H1 (cell line): Measurements from ENCODE around the gene LGALS3. TPM values are rescaled to one million over a fixed set of nuclear protein-coding genes. Genes with fewer than 3 reads are reported as not detected.

Source experiments
- CTCF ChIA-PET: fragments of 300-600 bp; sonication (Branson Sonifier 250); formaldehyde crosslinking; loops from one replicate; lab custom pipeline; 2021; ENCODE audit not compliant: partially characterized antibody; lab: Charles Lee
- POLR2A ChIA-PET: fragments of 300-600 bp; sonication (Branson Sonifier 250); formaldehyde crosslinking; loops from one replicate; lab custom pipeline; 2021; ENCODE audit warnings: inconsistent platforms; ENCODE audit not compliant: partially characterized antibody; lab: Charles Lee
- DNase-seq, 2 experiments: peaks; one replicate each; pipeline versions ENCODE4 v3.0.0 to v3.0.0-alpha.2; 2010 to 2022; ENCODE audit warnings: low spot score in 2 of 2, low read depth in 1 of 2, mixed read lengths in 1 of 2
- FAIRE-seq: peaks from 2 replicates; lab custom pipeline; 2011; peaks lifted over from hg19 to GRCh38; lab: Jason Lieb, UNC
- H2AFZ ChIP-seq: 2 replicates; pipeline ENCODE4 v1.8.1; 2012; ENCODE audit warnings: low read length, inconsistent platforms
- H2AK5ac ChIP-seq: 2 replicates; pipeline ENCODE4 v1.6.1; 2013; ENCODE audit warnings: low read depth, low read length
- H2BK120ac ChIP-seq: replicated peaks from 2 replicates; pipeline ENCODE3; 2013; ENCODE audit warnings: low read depth, low read length, inconsistent platforms
- H2BK12ac ChIP-seq: 2 replicates; pipeline ENCODE4 v1.6.1; 2013; ENCODE audit warnings: low read depth, low read length
- H2BK15ac ChIP-seq: 2 replicates; pipeline ENCODE4 v1.6.1; 2013; ENCODE audit warnings: low read length
- H2BK20ac ChIP-seq: 2 replicates; pipeline ENCODE4 v1.6.1; 2013; ENCODE audit warnings: low read length
- H2BK5ac ChIP-seq: 2 replicates; pipeline ENCODE4 v1.6.1; 2013; ENCODE audit warnings: low read depth, low read length
- H3K14ac ChIP-seq: 2 replicates; pipeline ENCODE4 v1.6.1; 2013; ENCODE audit warnings: inconsistent platforms; ENCODE audit not compliant: insufficient read length
- H3K18ac ChIP-seq: 2 replicates; pipeline ENCODE4 v1.6.1; 2013; ENCODE audit warnings: low read length; ENCODE audit errors: extremely low read depth
- H3K23ac ChIP-seq: 2 replicates; pipeline ENCODE4 v1.6.1; 2013; ENCODE audit warnings: inconsistent platforms; ENCODE audit not compliant: insufficient read length
- H3K23me2 ChIP-seq: 2 replicates; pipeline ENCODE4 v1.6.1; 2013; ENCODE audit warnings: low read depth, low read length
- H3K27ac ChIP-seq: 2 replicates; pipeline ENCODE4 v1.6.1; 2011; ENCODE audit warnings: low read depth, low read length, inconsistent platforms
- H3K27me3 ChIP-seq, 4 experiments: replicated peaks in 1 of 4; 1 replicate in 1 of 4; 2 replicates in 3 of 4; pipeline versions ENCODE4 v1.6.1 to v1.8.1; 2011 to 2013; ENCODE audit warnings: low read length in 3 of 4, mild to moderate bottlenecking in 3 of 4, inconsistent platforms in 2 of 4, mixed read lengths in 2 of 4, moderate library complexity in 1 of 4; ENCODE audit not compliant: control insufficient read depth in 3 of 4, insufficient read depth in 3 of 4; ENCODE audit errors: extremely low read depth in 1 of 4
- H3K36me3 ChIP-seq, 4 experiments: 2 replicates each; pipeline versions ENCODE4 v1.6.1 to v1.8.1; 2011 to 2013; ENCODE audit warnings: mild to moderate bottlenecking in 4 of 4, low read length in 3 of 4, moderate library complexity in 2 of 4, control low read depth in 1 of 4, inconsistent platforms in 1 of 4; ENCODE audit not compliant: insufficient read depth in 4 of 4, control insufficient read depth in 2 of 4
- H3K4ac ChIP-seq: replicated peaks from 2 replicates; pipeline ENCODE3; 2013; ENCODE audit warnings: low read length, low read depth, mixed read lengths, inconsistent platforms; ENCODE audit not compliant: insufficient read length
- H3K4me1 ChIP-seq, 4 experiments: replicated peaks in 1 of 4; 1 replicate in 1 of 4; 2 replicates in 3 of 4; pipeline versions ENCODE4 v1.6.1 to v1.8.1; 2011 to 2013; ENCODE audit warnings: low read length in 3 of 4, inconsistent platforms in 2 of 4, mixed read lengths in 1 of 4; ENCODE audit not compliant: insufficient read depth in 4 of 4, control insufficient read depth in 3 of 4
- H3K4me2 ChIP-seq, 2 experiments: 2 replicates each; pipeline versions ENCODE4 v1.6.1 to v1.8.1; 2011 to 2013; ENCODE audit warnings: low read depth in 2 of 2, low read length in 2 of 2, control low read depth in 1 of 2, inconsistent platforms in 1 of 2, mild to moderate bottlenecking in 1 of 2; ENCODE audit not compliant: insufficient read depth in 1 of 2
- H3K4me3 ChIP-seq, 4 experiments: fragments of 200-600, 300-600 bp in 1 of 4; sonication (generic), shearing (Covaris generic), sonication (Bioruptor Twin) in 1 of 4; 2 replicates each; pipeline versions ENCODE4 v1.5.1 to v1.8.1; 2011 to 2016; ENCODE audit warnings: low read length in 4 of 4, low read depth in 3 of 4, control low read depth in 2 of 4, inconsistent platforms in 2 of 4, mild to moderate bottlenecking in 2 of 4, mixed read lengths in 1 of 4, moderate library complexity in 1 of 4; ENCODE audit not compliant: insufficient read depth in 2 of 4; ENCODE audit errors: extremely low read depth in 1 of 4
- H3K56ac ChIP-seq: replicated peaks from 2 replicates; pipeline ENCODE3; 2013; ENCODE audit warnings: low read depth, mild to moderate bottlenecking, mixed read lengths, low read length, inconsistent platforms; ENCODE audit not compliant: insufficient read length
- H3K79me1 ChIP-seq: 2 replicates; pipeline ENCODE4 v1.6.1; 2013; ENCODE audit warnings: low read depth, low read length, control low read depth
- H3K79me2 ChIP-seq, 2 experiments: 2 replicates each; pipeline versions ENCODE4 v1.6.1 to v1.8.1; 2012 to 2013; ENCODE audit warnings: low read length in 2 of 2, mild to moderate bottlenecking in 2 of 2, inconsistent platforms in 1 of 2; ENCODE audit not compliant: insufficient read depth in 2 of 2, control insufficient read depth in 1 of 2
- H3K9ac ChIP-seq, 4 experiments: replicated peaks in 1 of 4; 1 replicate in 1 of 4; 2 replicates in 3 of 4; pipeline versions ENCODE4 v1.6.1 to v1.8.1; 2011 to 2013; ENCODE audit warnings: low read depth in 3 of 4, low read length in 3 of 4, control low read depth in 2 of 4, mild to moderate bottlenecking in 2 of 4, moderate library complexity in 2 of 4, inconsistent platforms in 1 of 4; ENCODE audit errors: extremely low read depth in 1 of 4
- H3K9me3 ChIP-seq, 2 experiments: 2 replicates each; pipeline versions ENCODE4 v1.6.1 to v1.8.1; 2012 to 2013; ENCODE audit warnings: mild to moderate bottlenecking in 2 of 2, moderate library complexity in 2 of 2, control low read depth in 1 of 2, inconsistent platforms in 1 of 2, low read depth in 1 of 2, low read length in 1 of 2, mixed read lengths in 1 of 2; ENCODE audit not compliant: insufficient read depth in 2 of 2
- H4K20me1 ChIP-seq, 2 experiments: replicated peaks in 1 of 2; 2 replicates each; pipeline versions ENCODE3 to v1.8.1; 2011 to 2013; ENCODE audit warnings: inconsistent platforms in 2 of 2, low read length in 2 of 2, mild to moderate bottlenecking in 1 of 2; ENCODE audit not compliant: insufficient read depth in 2 of 2, control insufficient read depth in 1 of 2
- H4K5ac ChIP-seq: 2 replicates; pipeline ENCODE4 v1.6.1; 2013; ENCODE audit warnings: low read length, low read depth, mixed read lengths, inconsistent platforms; ENCODE audit not compliant: insufficient read length
- H4K8ac ChIP-seq: 2 replicates; pipeline ENCODE4 v1.8.0; 2013; ENCODE audit warnings: mild to moderate bottlenecking, moderate library complexity, low read length, inconsistent platforms; ENCODE audit not compliant: insufficient read depth; ENCODE audit errors: extremely low read depth
- H4K91ac ChIP-seq: replicated peaks from 2 replicates; pipeline ENCODE3; 2013; ENCODE audit warnings: low read length, mixed read lengths, inconsistent platforms; ENCODE audit not compliant: insufficient read length
- CHD1 ChIP-seq: IDR thresholded peaks from 2 replicates; pipeline ENCODE4 v1.6.1; 2012; ENCODE audit warnings: low read depth, low read length, improper control_type of control experiment
- E2F6 ChIP-seq: IDR thresholded peaks from 2 replicates; pipeline ENCODE4 v1.6.1; 2012; ENCODE audit warnings: inconsistent platforms
- FOSL1 ChIP-seq: IDR thresholded peaks from 2 replicates; pipeline ENCODE4 v1.6.1; 2011; ENCODE audit warnings: mild to moderate bottlenecking, low read depth, low read length, moderate library complexity; ENCODE audit not compliant: insufficient read depth
- HDAC2 ChIP-seq, 2 experiments: fragments of 300-600 bp in 1 of 2; sonication (generic) in 1 of 2; IDR thresholded peaks; 2 replicates each; pipeline ENCODE4 v1.6.1; 2011 to 2012; ENCODE audit warnings: low read depth in 2 of 2, low read length in 2 of 2, mild to moderate bottlenecking in 2 of 2, moderate library complexity in 2 of 2, borderline replicate concordance in 1 of 2, inconsistent platforms in 1 of 2
- JUND ChIP-seq: IDR thresholded peaks from 2 replicates; pipeline ENCODE4 v1.6.1; 2011; ENCODE audit warnings: mild to moderate bottlenecking, improper control_type of control experiment, low read length
- KDM1A ChIP-seq: fragments of 200-600, 300-600 bp; sonication (generic); IDR thresholded peaks from 2 replicates; pipeline ENCODE4 v1.7.1; 2016; ENCODE audit warnings: mild to moderate bottlenecking, low read length, borderline replicate concordance
- NRF1 ChIP-seq: IDR thresholded peaks from 2 replicates; pipeline ENCODE4 v1.6.1; 2011; ENCODE audit warnings: mild to moderate bottlenecking, low read depth, low read length, improper control_type of control experiment
- PHF8 ChIP-seq: fragments of 200-600 bp; sonication (generic); conservative IDR thresholded peaks from 2 replicates; pipeline ENCODE4 v1.7.1; 2012; ENCODE audit warnings: low read depth, mild to moderate bottlenecking, inconsistent platforms, low read length, moderate library complexity
- SAP30 ChIP-seq: fragments of 300-600 bp; sonication (generic); IDR thresholded peaks from 2 replicates; pipeline ENCODE4 v1.7.1; 2012; ENCODE audit warnings: low read length, moderate library complexity, mild to moderate bottlenecking, inconsistent platforms; ENCODE audit not compliant: insufficient read depth, insufficient replicate concordance
- SP4 ChIP-seq: IDR thresholded peaks from 2 replicates; pipeline ENCODE4 v1.6.1; 2012; ENCODE audit warnings: low read length, inconsistent platforms
- TCF12 ChIP-seq: IDR thresholded peaks from 2 replicates; pipeline ENCODE4 v1.6.1; 2011; ENCODE audit warnings: low read depth, mild to moderate bottlenecking, low read length
- WGBS, 2 experiments: shearing (Covaris generic) in 1 of 2; methylation state at CpG; one replicate each; pipeline versions ENCODE4 v1.1.6 to v1.1.7; 2013 to 2015; ENCODE audit warnings: low lambda C conversion rate in 2 of 2, mixed read lengths in 2 of 2, inconsistent platforms in 1 of 2, low coverage in 1 of 2, missing lambda C conversion rate in 1 of 2; ENCODE audit not compliant: insufficient replicate concordance in 2 of 2, insufficient coverage in 1 of 2, insufficient read length in 1 of 2; ENCODE audit errors: extremely low coverage in 1 of 2, missing lambda C conversion rate in 1 of 2; 5-methylcytosine and 5-hydroxymethylcytosine counted together
- polyA plus RNA-seq, 7 experiments: library from polyadenylated mRNA; depleted of rRNA in 3 of 7; stranded (reverse) in 5 of 7; unstranded in 2 of 7; fragments of >200 nt in 5 of 7; fragments of 200-250 nt in 2 of 7; gene quantifications; 1 replicate in 5 of 7; 2 replicates in 1 of 7; 4 replicates in 1 of 7; pipeline versions ENCODE4 v1.2.1 to v1.2.3, GENCODE V29; 2011 to 2013; ENCODE audit warnings: missing spikeins in 2 of 7, mixed read lengths in 2 of 7
- total RNA-seq: library from RNA; stranded (reverse); fragmentation: NEBNext Ultra II Directional; extraction: Animal tissue kit (Norgen Biotek cat#: 25700); gene quantifications from 2 replicates; pipeline ENCODE4 v1.2.1, GENCODE V29; 2021

Gene LGALS3
- total and polyA plus RNA-seq, 2 of the 8 experiments (the other 6 are each of a cell fraction or from before 2014, with no cell fraction given): 9.7 to 14.5 TPM

GRCh38 chr14:55099756-55100155, 29.3 kb upstream of the LGALS3 start:
- Histone ChIP-seq H3K79me2 (no peaks in the 10 kb centered on the region), H4K5ac (no peak overlapping the region), H3K36me3 (no peaks in the 10 kb centered on the region), H3K23me2 (no peaks in the 10 kb centered on the region), H3K9me3 (no peaks in the 10 kb centered on the region), H3K27me3 (no peaks in the 10 kb centered on the region), H3K27ac (no peak overlapping the region), H4K8ac (no peak overlapping the region), H3K14ac (no peak overlapping the region), H4K91ac (no peak overlapping the region), H3K23ac (no peak overlapping the region), H3K18ac (no peak overlapping the region), H4K20me1 (no peaks in the 10 kb centered on the region), H2BK15ac (no peak overlapping the region), H2BK12ac (no peak overlapping the region), H2BK120ac (no peak overlapping the region), H2BK20ac (no peak overlapping the region), H3K4ac (no peak overlapping the region), H3K9ac (no peak overlapping the region), H2AFZ (no peak overlapping the region), H3K56ac (no peak overlapping the region), H2AK5ac (no peak overlapping the region), H3K4me2 (no peak overlapping the region), H3K4me1 (peaks cover 7 to 19% (median 12%) of the 10 kb centered on the region in 4 experiments; a peak in 5 of 7 replicates), H3K79me1 (no peaks in the 10 kb centered on the region), H2BK5ac (no peak overlapping the region), H3K4me3 (no peak overlapping the region)
- POLR2A ChIA-PET: interaction anchor here (1.8 kb wide), 1 partner anchor 8 kb away, joined by 5 read pairs; no protein-coding TSS in a partner anchor
- DNase-seq (no peak), FAIRE-seq (no peak)
- CTCF ChIA-PET: interaction anchor here (0.5 to 5.1 kb wide), 4 partner anchors 9 to 221 kb away, joined by 3 to 29 read pairs (median 4); no protein-coding TSS in a partner anchor
- 92% methylated on average over 2 of the region's 2 CpGs; no CpG with 5 or more reads in 1 of the 2 experiments for WGBS, 2 experiments
- TF ChIP-seq E2F6 (no peak), TCF12 (no peak), SP4 (no peak), PHF8 (no peak), FOSL1 (no peak), JUND (no peak), KDM1A (no peak), HDAC2 (IDR thresholded peaks at IDR 0.05; ENCODE audit: borderline replicate concordance in 1 of 2, low read depth in 2 of 2, low read length in 2 of 2) (no peak), CHD1 (no peak), NRF1 (no peak), SAP30 (no peak)
